CD4-positive, alpha-beta T cell treated with Interferon gamma for 1 hour (primary cell): ENCODE data around the gene PSAP.
A peak's percentile ranks its signal among the peaks of the same experiment; 100 is the strongest.

Experiments used
- DNase-seq: peaks from one replicate; pipeline ENCODE4 v3.0.0-alpha.2; 2020

PSAP gene

GRCh38 chr10:71806704-71807556 is 44.1 kb downstream of the PSAP start:
- DNase-seq: no peak

- peak; percentile 48 for DNase-seq
These were observed 45.0 kb downstream of the PSAP start for GRCh38 chr10:71805776-71806703.

GRCh38 chr10:71804077-71804476 is 47.0 kb downstream of the PSAP start:
- DNase-seq: no peak

GRCh38 chr10:71802715-71803488 is 48.1 kb downstream of the PSAP start:
- no peak for DNase-seq

GRCh38 chr10:71802235-71802634 is 48.8 kb downstream of the PSAP start:
- no peak for DNase-seq

- DNase-seq: no peak
These were observed 49.7 kb downstream of the PSAP start for GRCh38 chr10:71801361-71801760.

- no peak for DNase-seq
These were observed 51.2 kb downstream of the PSAP start for GRCh38 chr10:71799608-71800453.

GRCh38 chr10:71799112-71799511 is 51.9 kb downstream of the PSAP start:
- DNase-seq: no peak

- no peak for DNase-seq
These were observed 52.8 kb downstream of the PSAP start for GRCh38 chr10:71798308-71798624.

GRCh38 chr10:71797533-71798307 is 53.3 kb downstream of the PSAP start:
- DNase-seq: peak; percentile 10

GRCh38 chr10:71796749-71797405 is 54.2 kb downstream of the PSAP start:
- DNase-seq: no peak

- DNase-seq: no peak
These were observed 55.8 kb downstream of the PSAP start for GRCh38 chr10:71795248-71795647.

- DNase-seq: no peak
These were observed 60.2 kb downstream of the PSAP start for GRCh38 chr10:71790749-71791440.

GRCh38 chr10:71789871-71790270 is 61.2 kb downstream of the PSAP start:
- no peak for DNase-seq

GRCh38 chr10:71788954-71789353 is 62.1 kb downstream of the PSAP start:
- DNase-seq: no peak

GRCh38 chr10:71784679-71785272 is 66.3 kb downstream of the PSAP start:
- no peak for DNase-seq

GRCh38 chr10:71783917-71784678 is 67.0 kb downstream of the PSAP start:
- DNase-seq: no peak

GRCh38 chr10:71782917-71783490 is 68.0 kb downstream of the PSAP start:
- no peak for DNase-seq
